ENCODE measurements around the gene TMC4.
"Not testable (repeated sequence)": the region's sequence is repeated elsewhere in the genome, so short reads cannot be mapped to it uniquely, and the experiment has no call there.

- not testable (repeated sequence) for TF ChIP-seq CTCF (conservative IDR thresholded peaks at IDR 0.05; ENCODE audit: low read depth, low read length); EZH2 (IDR thresholded peaks at IDR 0.05; ENCODE audit: low read length, unreplicated experiment); EZH2phosphoT487 (IDR thresholded peaks at IDR 0.05; ENCODE audit: borderline replicate concordance, low read length)
Measured at GRCh38 chr19:54194463-54194862, 21.5 kb upstream of the TMC4 start.

Measured in PC-3 (cell line).